H1 (cell line): ENCODE measurements around the gene TMEM266. TPM values are rescaled to one million over a fixed set of nuclear protein-coding genes. Genes with fewer than 3 reads are reported as not detected.

Experiments
- ASH2L ChIP-seq: fragments of 200-600, 300-600 bp; sonication (generic); IDR thresholded peaks from one replicate; pipeline ENCODE4 v1.7.1; 2017; ENCODE audit warnings: low read length
- BACH1 ChIP-seq: IDR thresholded peaks from 2 replicates; pipeline ENCODE4 v1.6.1; 2012; ENCODE audit warnings: low read length, improper control_type of control experiment
- CHD7 ChIP-seq: fragments of 300-600 bp; sonication (generic); IDR thresholded peaks from 2 replicates; pipeline ENCODE4 v1.7.1; 2012; ENCODE audit warnings: low read length, moderate library complexity, mild to moderate bottlenecking, inconsistent platforms; ENCODE audit not compliant: insufficient replicate concordance
- KDM4A ChIP-seq: IDR thresholded peaks from one replicate; pipeline ENCODE4 v1.7.1; 2012; ENCODE audit warnings: low read depth, mild to moderate bottlenecking, moderate library complexity, low read length, inconsistent platforms; ENCODE audit not compliant: severe bottlenecking
- NRF1 ChIP-seq: IDR thresholded peaks from 2 replicates; pipeline ENCODE4 v1.6.1; 2011; ENCODE audit warnings: mild to moderate bottlenecking, low read depth, low read length, improper control_type of control experiment
- PHF8 ChIP-seq: fragments of 200-600 bp; sonication (generic); conservative IDR thresholded peaks from 2 replicates; pipeline ENCODE4 v1.7.1; 2012; ENCODE audit warnings: low read depth, mild to moderate bottlenecking, inconsistent platforms, low read length, moderate library complexity
- polyA plus RNA-seq, 7 experiments: library from polyadenylated mRNA; depleted of rRNA in 3 of 7; stranded (reverse) in 5 of 7; unstranded in 2 of 7; fragments of >200 nt in 5 of 7; fragments of 200-250 nt in 2 of 7; gene quantifications; 1 replicate in 5 of 7; 2 replicates in 1 of 7; 4 replicates in 1 of 7; pipeline versions ENCODE4 v1.2.1 to v1.2.3, GENCODE V29; 2011 to 2013; ENCODE audit warnings: missing spikeins in 2 of 7, mixed read lengths in 2 of 7
- total RNA-seq: library from RNA; stranded (reverse); fragmentation: NEBNext Ultra II Directional; extraction: Animal tissue kit (Norgen Biotek cat#: 25700); gene quantifications from 2 replicates; pipeline ENCODE4 v1.2.1, GENCODE V29; 2021

Gene TMEM266
- total and polyA plus RNA-seq, 2 of the 8 experiments (the other 6 are each of a cell fraction or from before 2014, with no cell fraction given): 2.6 TPM

GRCh38 chr15:76168237-76168984 is 108.6 kb downstream of the TMEM266 start (continued):
- no peak for TF ChIP-seq CHD7
- no peak for TF ChIP-seq BACH1
- TF ChIP-seq KDM4A: no peak
- no peak for TF ChIP-seq ASH2L
- TF ChIP-seq NRF1: no peak
- no peak for TF ChIP-seq PHF8
- TF ChIP-seq, all 59 proteins: peak for 0
